Endodermal cell (in vitro differentiated cells): ENCODE results near the gene NEDD9. TPM values are rescaled to one million over a fixed set of nuclear protein-coding genes. Genes with fewer than 3 reads are reported as not detected.

Experiments
- DNase-seq: peaks from one replicate; pipeline ENCODE4 v3.0.0-alpha.2; 2017
- H3K27ac ChIP-seq: 2 replicates; pipeline ENCODE4 v1.5.1; 2013; ENCODE audit warnings: mild to moderate bottlenecking, low read depth, low read length, moderate library complexity
- H3K27me3 ChIP-seq: 2 replicates; pipeline ENCODE4 v1.6.1; 2013; ENCODE audit warnings: mild to moderate bottlenecking, low read length, moderate library complexity; ENCODE audit not compliant: insufficient read depth, control insufficient read depth, poor library complexity, severe bottlenecking
- H3K36me3 ChIP-seq: 2 replicates; pipeline ENCODE4 v1.7.0; 2013; ENCODE audit warnings: mild to moderate bottlenecking, low read length, moderate library complexity; ENCODE audit not compliant: control insufficient read depth, insufficient read depth
- H3K4me1 ChIP-seq: one replicate; pipeline ENCODE4 v1.7.0; 2013; ENCODE audit warnings: low read length; ENCODE audit not compliant: control insufficient read depth, insufficient read depth
- H3K4me3 ChIP-seq: 2 replicates; pipeline ENCODE4 v1.5.1; 2013; ENCODE audit warnings: mild to moderate bottlenecking, low read length, moderate library complexity
- H3K9ac ChIP-seq: 2 replicates; pipeline ENCODE4 v1.6.1; 2013; ENCODE audit warnings: mild to moderate bottlenecking, low read length, moderate library complexity; ENCODE audit not compliant: poor library complexity, severe bottlenecking; ENCODE audit errors: extremely low read depth
- H3K9me3 ChIP-seq: 2 replicates; pipeline ENCODE4 v1.6.1; 2013; ENCODE audit warnings: mild to moderate bottlenecking, low read length, moderate library complexity; ENCODE audit not compliant: control insufficient read depth
- H3K27ac Mint-ChIP-seq: 2 replicates; pipeline ENCODE4 v1.8.0; 2020; ENCODE audit warnings: mixed read lengths
- H3K27me3 Mint-ChIP-seq: 2 replicates; pipeline ENCODE4 v1.8.0; 2021; ENCODE audit warnings: mild to moderate bottlenecking, mixed read lengths; ENCODE audit not compliant: insufficient read depth
- H3K36me3 Mint-ChIP-seq: 2 replicates; pipeline ENCODE4 v1.8.0; 2020; ENCODE audit warnings: low read depth, mixed read lengths
- H3K4me1 Mint-ChIP-seq: 2 replicates; pipeline ENCODE4 v1.8.0; 2020; ENCODE audit warnings: mixed read lengths
- H3K4me3 Mint-ChIP-seq: 2 replicates; pipeline ENCODE4 v1.8.0; 2020; ENCODE audit warnings: mild to moderate bottlenecking, moderate library complexity, mixed read lengths
- H3K9me3 Mint-ChIP-seq: 2 replicates; pipeline ENCODE4 v1.8.0; 2020; ENCODE audit warnings: mild to moderate bottlenecking, mixed read lengths
- WGBS, 2 experiments: methylation state at CpG; one replicate each; pipeline versions ENCODE4 v1.1.5 to v1.1.7; 2013; ENCODE audit warnings: missing lambda C conversion rate in 2 of 2, mixed read lengths in 1 of 2; ENCODE audit not compliant: insufficient coverage in 1 of 2, insufficient read length in 1 of 2; 5-methylcytosine and 5-hydroxymethylcytosine counted together
- total RNA-seq, 2 donors: library from RNA; stranded (reverse); fragmentation: NEBNext Ultra II Directional in 1 of 2; extraction: Animal tissue kit (Norgen Biotek cat#: 25700) in 1 of 2; gene quantifications; 2 replicates in 1 of 2; 3 replicates in 1 of 2; pipeline ENCODE4 v1.2.1, GENCODE V29; 2021
- TF ChIP-seq, protein P1 (sequence below): fragments of 200-600 bp; sonication (generic); conservative IDR thresholded peaks from 2 replicates; pipeline ENCODE4 v1.5.0; 2021; ENCODE audit warnings: antibody characterized with exemption, mild to moderate bottlenecking

NEDD9 gene
- total RNA-seq, 2 donors from 2014 or later: 1.7 to 7.4 TPM

DNA sequence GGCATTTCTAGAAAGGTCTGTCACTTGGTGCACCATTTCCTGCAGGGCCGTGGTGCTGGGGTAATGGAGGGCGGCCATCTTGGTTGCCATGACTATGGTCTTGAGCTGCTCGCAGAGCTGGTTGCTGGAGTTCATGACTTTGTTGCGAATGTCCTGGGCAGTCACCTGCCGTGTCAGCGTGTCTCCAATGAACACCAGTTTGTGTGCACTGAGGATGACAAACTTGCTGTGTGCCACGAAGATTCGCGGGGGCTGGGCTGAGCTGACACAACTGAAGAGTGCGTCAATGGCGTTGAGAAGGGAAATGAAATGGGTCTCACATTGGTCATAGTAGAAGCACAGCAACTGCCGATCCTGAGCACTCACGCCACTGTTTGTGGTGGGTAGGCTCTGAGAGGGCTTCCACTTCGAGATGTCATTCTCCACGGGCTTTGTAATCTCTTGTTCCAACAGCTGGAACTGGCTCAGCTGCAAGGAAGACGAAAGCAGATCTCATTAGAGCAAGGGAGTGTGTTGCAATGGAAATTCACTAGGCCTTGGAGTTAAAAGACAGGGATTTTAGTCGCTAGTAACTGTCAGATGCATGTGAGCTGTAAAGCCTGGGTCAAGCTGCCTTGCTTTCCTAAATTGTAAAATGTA lies 47.1 kb downstream of the NEDD9 start:
- H3K4me1 Mint-ChIP-seq: no peaks in the 10 kb centered on the region
- peaks cover 10% of the 10 kb centered on the region for H3K9me3 Mint-ChIP-seq
- Histone ChIP-seq H3K27me3 (no peaks in the 10 kb centered on the region), H3K9me3 (peaks cover 13% of the 10 kb centered on the region), H3K9ac (no peak overlapping the region), H3K4me1 (no peaks in the 10 kb centered on the region), H3K36me3 (peaks cover 71% of the 10 kb centered on the region), H3K4me3 (no peak overlapping the region), H3K27ac (no peak overlapping the region)
- no peaks in the 10 kb centered on the region for H3K27me3 Mint-ChIP-seq
- H3K4me3 Mint-ChIP-seq: no peak overlapping the region
- DNase-seq: peak; percentile 30
- 98% methylated on average over 17 of the region's 17 CpGs for WGBS, 2 experiments
- H3K36me3 Mint-ChIP-seq: peaks cover 51% of the 10 kb centered on the region
- TF ChIP-seq, protein P1, sequence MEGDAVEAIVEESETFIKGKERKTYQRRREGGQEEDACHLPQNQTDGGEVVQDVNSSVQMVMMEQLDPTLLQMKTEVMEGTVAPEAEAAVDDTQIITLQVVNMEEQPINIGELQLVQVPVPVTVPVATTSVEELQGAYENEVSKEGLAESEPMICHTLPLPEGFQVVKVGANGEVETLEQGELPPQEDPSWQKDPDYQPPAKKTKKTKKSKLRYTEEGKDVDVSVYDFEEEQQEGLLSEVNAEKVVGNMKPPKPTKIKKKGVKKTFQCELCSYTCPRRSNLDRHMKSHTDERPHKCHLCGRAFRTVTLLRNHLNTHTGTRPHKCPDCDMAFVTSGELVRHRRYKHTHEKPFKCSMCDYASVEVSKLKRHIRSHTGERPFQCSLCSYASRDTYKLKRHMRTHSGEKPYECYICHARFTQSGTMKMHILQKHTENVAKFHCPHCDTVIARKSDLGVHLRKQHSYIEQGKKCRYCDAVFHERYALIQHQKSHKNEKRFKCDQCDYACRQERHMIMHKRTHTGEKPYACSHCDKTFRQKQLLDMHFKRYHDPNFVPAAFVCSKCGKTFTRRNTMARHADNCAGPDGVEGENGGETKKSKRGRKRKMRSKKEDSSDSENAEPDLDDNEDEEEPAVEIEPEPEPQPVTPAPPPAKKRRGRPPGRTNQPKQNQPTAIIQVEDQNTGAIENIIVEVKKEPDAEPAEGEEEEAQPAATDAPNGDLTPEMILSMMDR: no peak
- no peak overlapping the region for H3K27ac Mint-ChIP-seq

DNA sequence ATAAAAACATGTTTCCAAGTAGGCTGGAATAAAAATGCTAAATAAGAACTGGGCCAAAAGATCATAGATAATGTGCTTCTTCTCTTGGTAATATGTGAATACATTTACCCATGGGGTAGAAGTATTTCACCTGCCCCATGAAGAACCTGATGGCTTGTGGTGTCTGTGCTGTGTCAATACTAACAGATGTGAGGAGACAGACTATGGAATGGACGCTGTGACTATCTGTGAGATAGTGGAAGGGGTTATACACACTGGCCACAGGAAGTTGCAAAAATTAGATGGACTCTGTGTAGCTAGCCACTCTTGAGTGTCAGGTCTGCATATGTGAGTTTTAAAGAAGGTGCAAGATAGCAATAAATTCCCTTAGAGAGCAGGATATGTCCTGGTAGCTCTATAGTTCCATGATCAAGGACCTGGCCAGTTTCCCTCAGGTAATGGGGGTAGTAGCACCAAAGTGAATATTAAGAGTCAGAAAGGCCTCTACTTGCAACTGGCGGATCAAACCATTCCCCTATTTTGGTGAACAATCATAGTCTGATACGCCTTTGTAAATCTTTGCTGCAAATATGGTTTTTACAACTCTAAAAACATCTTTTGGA lies 48.6 kb downstream of the NEDD9 start:
- Mint-ChIP-seq H3K27ac (no peak overlapping the region), H3K4me1 (peaks cover 6% of the 10 kb centered on the region), H3K4me3 (no peak overlapping the region), H3K9me3 (peaks cover 10% of the 10 kb centered on the region), H3K27me3 (no peaks in the 10 kb centered on the region), H3K36me3 (peaks cover 43% of the 10 kb centered on the region)
- Histone ChIP-seq H3K4me1 (no peaks in the 10 kb centered on the region), H3K27me3 (no peaks in the 10 kb centered on the region), H3K9ac (no peak overlapping the region), H3K27ac (no peak overlapping the region), H3K36me3 (peaks cover 57% of the 10 kb centered on the region), H3K9me3 (peaks cover 13% of the 10 kb centered on the region), H3K4me3 (no peak overlapping the region)
- 90 to 97% methylated on average over 3 of the region's 3 CpGs for WGBS, 2 experiments
- DNase-seq: no peak
- TF ChIP-seq, protein P1: no peak

DNA sequence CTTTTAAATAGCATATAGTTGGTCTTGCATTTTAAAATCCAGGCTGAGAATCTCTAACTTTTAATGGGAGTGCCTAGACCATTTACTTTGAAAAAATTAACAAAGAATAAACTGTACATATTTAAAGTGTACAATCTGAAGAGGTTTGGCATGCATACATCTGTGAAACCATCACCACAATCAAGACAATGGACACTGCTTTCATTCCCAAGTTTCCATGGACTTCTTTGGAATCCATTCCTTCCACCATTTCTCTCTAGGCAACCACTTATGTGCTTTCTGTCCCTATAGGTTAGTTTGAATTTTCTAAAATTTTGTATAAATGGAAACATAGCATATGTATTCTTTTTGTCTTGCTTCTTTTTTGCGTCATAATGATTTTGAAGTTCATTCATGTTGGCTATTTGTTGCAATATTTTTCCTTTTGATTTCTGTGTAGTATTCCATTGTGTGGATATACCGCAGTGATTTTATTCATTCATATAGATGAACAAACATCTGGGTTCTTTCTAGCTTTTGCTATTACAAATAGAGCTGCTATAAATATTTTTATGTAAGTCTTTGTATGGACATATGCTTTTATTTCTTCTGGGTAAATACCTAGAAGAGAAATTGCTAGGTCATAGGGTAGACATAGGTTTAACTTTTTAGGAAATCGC lies 50.9 kb downstream of the NEDD9 start:
- Histone ChIP-seq H3K27me3 (no peaks in the 10 kb centered on the region), H3K4me3 (no peak overlapping the region), H3K27ac (no peak overlapping the region), H3K36me3 (peaks cover 35% of the 10 kb centered on the region), H3K4me1 (no peaks in the 10 kb centered on the region), H3K9ac (no peak overlapping the region), H3K9me3 (peaks cover 13% of the 10 kb centered on the region)
- H3K4me3 Mint-ChIP-seq: no peak overlapping the region
- H3K9me3 Mint-ChIP-seq: peaks cover 10% of the 10 kb centered on the region
- no peak for DNase-seq
- H3K27me3 Mint-ChIP-seq: no peaks in the 10 kb centered on the region
- no peak overlapping the region for H3K27ac Mint-ChIP-seq
- peaks cover 6% of the 10 kb centered on the region for H3K4me1 Mint-ChIP-seq
- peaks cover 26% of the 10 kb centered on the region for H3K36me3 Mint-ChIP-seq
- whole genome bisulfite sequencing, 2 experiments: 83 to 97% methylated on average over 1 to 2 of the region's 3 CpGs
- TF ChIP-seq, protein P1: no peak
